NB4 (cell line): ENCODE measurements around the gene RPL22.

Source experiments
- CTCF ChIP-seq: IDR thresholded peaks from one replicate; pipeline ENCODE4 v1.5.1; 2012; ENCODE audit warnings: low read depth, low read length
- MAX ChIP-seq: IDR thresholded peaks from 2 replicates; pipeline ENCODE4 v1.6.1; 2011; ENCODE audit warnings: low read depth, low read length
- MYC ChIP-seq: IDR thresholded peaks from 2 replicates; pipeline ENCODE4 v1.6.1; 2011; ENCODE audit warnings: low read depth, low read length
- POLR2A ChIP-seq: IDR thresholded peaks from 2 replicates; pipeline ENCODE4 v1.6.1; 2011; ENCODE audit warnings: mild to moderate bottlenecking; ENCODE audit not compliant: insufficient read length; ENCODE audit errors: extremely low read depth

- TF ChIP-seq CTCF (no peak), POLR2A (no peak), MYC (no peak), MAX (no peak)
These were observed 21.9 kb upstream of the RPL22 start for GRCh38 chr1:6221210-6221784.
